Stimulated activated effector memory CD8-positive, alpha-beta T cell treated with anti-CD3 and anti-CD28 coated beads, Interleukin-12 subunit alpha, Interleukin-12 subunit beta, amount 100 ng/mL, for 72 hours (primary cell): ENCODE measurements around the gene BRIP1.
"Not testable (repeated sequence)": the region's sequence is repeated elsewhere in the genome, so short reads cannot be mapped to it uniquely, and the experiment has no call there.

Experiments used
- ATAC-seq: fragments of 150-1000 bp; cut with Tn5 transposase; 2 replicates; pipeline ENCODE4 v1.10.0; 2021
- DNase-seq, 2 donors: peaks; one replicate each; pipeline ENCODE4 v3.0.0; 2021 to 2022; ENCODE audit warnings: low spot score in 2 of 2
- H3K27ac Mint-ChIP-seq: one replicate; pipeline ENCODE4 v1.8.0; 2022; ENCODE audit warnings: mild to moderate bottlenecking, mixed read lengths
- H3K36me3 Mint-ChIP-seq: one replicate; pipeline ENCODE4 v1.8.0; 2022; ENCODE audit warnings: mild to moderate bottlenecking, mixed read lengths
- H3K4me1 Mint-ChIP-seq: one replicate; pipeline ENCODE4 v1.8.0; 2022; ENCODE audit warnings: mixed read lengths
- H3K4me3 Mint-ChIP-seq: one replicate; pipeline ENCODE4 v1.8.0; 2022; ENCODE audit warnings: mild to moderate bottlenecking, mixed read lengths
- H3K9me3 Mint-ChIP-seq: one replicate; pipeline ENCODE4 v1.8.0; 2022; ENCODE audit warnings: mixed read lengths

BRIP1 gene

GRCh38 chr17:61877837-61878236 is 14.5 kb upstream of the BRIP1 start:
- H3K36me3 Mint-ChIP-seq: peaks cover 92% of the 10 kb centered on the region
- H3K4me1 Mint-ChIP-seq: peaks cover 7% of the 10 kb centered on the region
- DNase-seq: no peak
- H3K27ac Mint-ChIP-seq: no peak overlapping the region
- H3K4me3 Mint-ChIP-seq: no peak overlapping the region
- ATAC-seq: no peak
- no peaks in the 10 kb centered on the region for H3K9me3 Mint-ChIP-seq

DNA sequence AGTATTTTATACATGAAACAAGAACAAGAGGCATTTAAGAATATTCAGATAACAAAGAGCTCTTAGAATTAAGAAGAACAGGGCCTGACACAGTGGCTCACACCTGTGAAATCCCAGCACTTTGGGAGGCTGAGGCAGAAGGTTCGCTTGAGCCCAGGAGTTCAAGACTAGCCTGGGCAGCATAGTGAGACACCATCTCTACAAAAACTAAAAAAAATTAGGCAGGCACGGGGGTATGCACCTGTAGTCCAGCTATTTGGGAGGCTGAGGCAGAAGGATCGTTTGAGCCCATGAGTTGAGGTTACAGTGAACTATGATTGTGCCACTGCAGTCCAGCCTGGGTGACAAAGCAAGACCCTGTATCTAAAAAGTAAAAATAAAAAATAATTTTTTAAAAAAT is 12.5 kb upstream of the BRIP1 start:
- Mint-ChIP-seq H3K4me3 (no peak overlapping the region), H3K4me1 (peaks cover 7% of the 10 kb centered on the region), H3K27ac (peak overlapping the region; percentile 57), H3K36me3 (peaks cover 91% of the 10 kb centered on the region), H3K9me3 (no peaks in the 10 kb centered on the region)
- no peak for DNase-seq
- ATAC-seq: no peak

DNA sequence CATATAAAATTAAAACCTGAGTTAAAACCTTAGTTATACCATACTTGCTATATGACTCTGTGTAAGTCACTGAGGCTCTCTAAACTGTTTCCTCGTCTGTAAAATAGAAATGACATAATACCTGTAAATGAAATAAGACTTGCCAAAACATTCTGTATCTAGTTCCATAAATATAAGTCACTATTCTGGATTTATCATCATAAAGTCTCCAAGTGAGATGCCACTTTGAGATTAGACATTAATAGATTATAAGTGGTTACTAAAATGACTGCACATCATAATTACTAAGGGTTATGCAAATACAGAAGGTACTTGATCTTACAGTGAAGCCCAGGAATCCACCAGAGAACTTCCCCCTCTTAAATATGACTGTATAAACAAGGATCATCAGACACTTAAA is 12.0 kb upstream of the BRIP1 start:
- Mint-ChIP-seq H3K36me3 (peaks cover 91% of the 10 kb centered on the region), H3K27ac (peak overlapping the region; percentile 57), H3K4me1 (peaks cover 7% of the 10 kb centered on the region), H3K4me3 (no peak overlapping the region), H3K9me3 (no peaks in the 10 kb centered on the region)
- DNase-seq: no peak
- peak; percentile 74 for ATAC-seq

GRCh38 chr17:61874075-61874474 is 10.7 kb upstream of the BRIP1 start:
- peak overlapping the region; percentile 1 for H3K27ac Mint-ChIP-seq
- DNase-seq: no peak
- peaks cover 7% of the 10 kb centered on the region for H3K4me1 Mint-ChIP-seq
- H3K36me3 Mint-ChIP-seq: peaks cover 91% of the 10 kb centered on the region
- no peak for ATAC-seq
- H3K9me3 Mint-ChIP-seq: no peaks in the 10 kb centered on the region
- no peak overlapping the region for H3K4me3 Mint-ChIP-seq

GRCh38 chr17:61872099-61872498 is 8.8 kb upstream of the BRIP1 start:
- H3K9me3 Mint-ChIP-seq: no peaks in the 10 kb centered on the region
- peaks cover 7% of the 10 kb centered on the region for H3K4me1 Mint-ChIP-seq
- DNase-seq (no peak), ATAC-seq (no peak)
- no peak overlapping the region for H3K4me3 Mint-ChIP-seq
- H3K27ac Mint-ChIP-seq: no peak overlapping the region
- peaks cover 84% of the 10 kb centered on the region for H3K36me3 Mint-ChIP-seq

- H3K4me3 Mint-ChIP-seq: no peak overlapping the region
- ATAC-seq: no peak
Measured at GRCh38 chr17:61869138-61869537, 5.8 kb upstream of the BRIP1 start.

GRCh38 chr17:61868074-61868473 is 4.7 kb upstream of the BRIP1 start:
- no peak overlapping the region for H3K27ac Mint-ChIP-seq
- H3K36me3 Mint-ChIP-seq: peaks cover 53% of the 10 kb centered on the region
- no peaks in the 10 kb centered on the region for H3K9me3 Mint-ChIP-seq
- no peak overlapping the region for H3K4me3 Mint-ChIP-seq
- ATAC-seq (no peak), DNase-seq (no peak)
- peaks cover under 1% of the 10 kb centered on the region for H3K4me1 Mint-ChIP-seq

More at GRCh38 chr17:61869138-61869537, 5.8 kb upstream of the BRIP1 start:
- Mint-ChIP-seq H3K36me3 (peaks cover 61% of the 10 kb centered on the region), H3K27ac (no peak overlapping the region), H3K9me3 (no peaks in the 10 kb centered on the region), H3K4me1 (peaks cover 7% of the 10 kb centered on the region)
- DNase-seq: no peak

GRCh38 chr17:61867033-61867432 is 3.7 kb upstream of the BRIP1 start:
- ATAC-seq (no peak), DNase-seq (no peak)
- Mint-ChIP-seq H3K4me1 (peaks cover 11% of the 10 kb centered on the region), H3K27ac (peak overlapping the region; percentile 12), H3K4me3 (no peak overlapping the region), H3K36me3 (peaks cover 49% of the 10 kb centered on the region), H3K9me3 (no peaks in the 10 kb centered on the region)

DNA sequence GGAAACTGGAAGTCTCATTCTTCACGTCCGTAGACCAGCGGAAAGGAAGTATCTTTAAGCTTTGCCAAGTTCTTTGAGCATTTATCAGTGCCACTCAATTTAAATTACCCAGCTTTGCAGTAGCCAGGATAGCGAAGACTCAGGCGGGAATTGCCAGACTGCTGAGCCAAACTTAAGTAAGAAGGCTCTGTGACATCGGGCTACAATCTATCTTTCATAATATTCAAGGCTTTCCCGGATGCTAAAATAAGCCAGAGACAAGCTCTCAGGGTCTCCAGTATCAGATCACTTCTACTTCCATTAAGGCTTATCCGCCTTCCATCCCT is 436 bp upstream of the BRIP1 start:
- H3K4me1 Mint-ChIP-seq: peaks cover 18% of the 10 kb centered on the region
- no peaks in the 10 kb centered on the region for H3K9me3 Mint-ChIP-seq
- peak overlapping the region; percentile 94 for H3K4me3 Mint-ChIP-seq
- peak overlapping the region; percentile 96 for H3K27ac Mint-ChIP-seq
- H3K36me3 Mint-ChIP-seq: peaks cover 26% of the 10 kb centered on the region
- DNase-seq (no peak), ATAC-seq (peak; percentile 6)

- Mint-ChIP-seq H3K36me3 (peaks cover 22% of the 10 kb centered on the region), H3K4me1 (peaks cover 18% of the 10 kb centered on the region), H3K9me3 (no peaks in the 10 kb centered on the region), H3K27ac (peak overlapping the region; percentile 96), H3K4me3 (peak overlapping the region; percentile 94)
- DNase-seq: no peak
- ATAC-seq: no peak
Measured at GRCh38 chr17:61862105-61862574, 1.2 kb downstream of the BRIP1 start.

- not testable (repeated sequence) for H3K4me3 Mint-ChIP-seq, H3K27ac Mint-ChIP-seq, ATAC-seq, DNase-seq, H3K9me3 Mint-ChIP-seq
- H3K36me3 Mint-ChIP-seq: peaks cover 15% of the 10 kb centered on the region
- H3K4me1 Mint-ChIP-seq: peaks cover 18% of the 10 kb centered on the region
Measured at GRCh38 chr17:61860397-61860796, 2.9 kb downstream of the BRIP1 start.

- H3K9me3 Mint-ChIP-seq: no peaks in the 10 kb centered on the region
- no peak for ATAC-seq
- peaks cover 42% of the 10 kb centered on the region for H3K36me3 Mint-ChIP-seq
- no peak overlapping the region for H3K4me3 Mint-ChIP-seq
- no peak for DNase-seq
- H3K27ac Mint-ChIP-seq: no peak overlapping the region
- H3K4me1 Mint-ChIP-seq: no peaks in the 10 kb centered on the region
Measured at GRCh38 chr17:61856035-61856434, 7.3 kb downstream of the BRIP1 start.

DNA sequence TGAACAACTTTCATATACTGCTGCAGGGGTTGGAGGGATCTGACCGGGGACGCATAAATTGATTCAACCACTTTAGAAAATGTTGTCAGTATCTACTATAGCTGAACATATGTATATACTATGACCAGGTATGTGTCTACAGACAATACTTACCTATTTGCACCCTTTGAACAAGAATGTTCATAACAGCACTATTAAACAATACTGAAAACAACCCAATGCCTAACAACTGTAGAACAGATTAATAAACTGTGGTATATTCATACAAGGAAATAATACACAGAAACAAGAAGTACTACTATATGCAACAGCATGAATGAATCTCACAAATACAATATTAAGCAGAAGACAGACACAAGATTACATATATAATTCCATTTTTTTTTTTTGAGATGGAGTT is 10.5 kb downstream of the BRIP1 start:
- no peak overlapping the region for H3K27ac Mint-ChIP-seq
- no peak for ATAC-seq
- no peaks in the 10 kb centered on the region for H3K9me3 Mint-ChIP-seq

GRCh38 chr17:61849674-61850073 is 13.7 kb downstream of the BRIP1 start:
- no peak overlapping the region for H3K27ac Mint-ChIP-seq

More for the DNA sequence above, 10.5 kb downstream of the BRIP1 start:
- no peak overlapping the region for H3K4me3 Mint-ChIP-seq
- H3K4me1 Mint-ChIP-seq: no peaks in the 10 kb centered on the region
- H3K36me3 Mint-ChIP-seq: peaks cover 37% of the 10 kb centered on the region
- DNase-seq: no peak

DNA sequence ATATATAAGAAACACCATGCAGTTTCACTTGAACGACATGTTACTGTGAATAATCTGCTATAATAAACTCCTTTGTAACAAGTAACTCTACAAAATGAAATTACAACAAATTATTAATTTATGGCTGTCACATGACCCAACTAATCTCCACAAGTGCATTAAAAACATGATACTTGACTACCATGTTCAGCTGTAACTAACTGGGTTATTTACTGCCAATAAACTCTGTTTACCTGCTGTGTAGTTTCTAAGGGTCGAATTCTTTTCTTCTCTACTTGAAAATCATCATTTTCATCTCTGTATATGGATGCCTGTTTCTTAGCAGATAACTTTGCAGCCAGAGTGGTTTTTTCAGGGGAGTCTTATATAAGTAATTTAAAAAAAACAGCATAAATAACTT is 14.4 kb downstream of the BRIP1 start:
- H3K4me1 Mint-ChIP-seq: no peaks in the 10 kb centered on the region

More at GRCh38 chr17:61849674-61850073, 13.7 kb downstream of the BRIP1 start:
- ATAC-seq (no peak), DNase-seq (no peak)
- H3K36me3 Mint-ChIP-seq: peaks cover 56% of the 10 kb centered on the region
- no peaks in the 10 kb centered on the region for H3K4me1 Mint-ChIP-seq
- no peak overlapping the region for H3K4me3 Mint-ChIP-seq
- H3K9me3 Mint-ChIP-seq: no peaks in the 10 kb centered on the region

DNA sequence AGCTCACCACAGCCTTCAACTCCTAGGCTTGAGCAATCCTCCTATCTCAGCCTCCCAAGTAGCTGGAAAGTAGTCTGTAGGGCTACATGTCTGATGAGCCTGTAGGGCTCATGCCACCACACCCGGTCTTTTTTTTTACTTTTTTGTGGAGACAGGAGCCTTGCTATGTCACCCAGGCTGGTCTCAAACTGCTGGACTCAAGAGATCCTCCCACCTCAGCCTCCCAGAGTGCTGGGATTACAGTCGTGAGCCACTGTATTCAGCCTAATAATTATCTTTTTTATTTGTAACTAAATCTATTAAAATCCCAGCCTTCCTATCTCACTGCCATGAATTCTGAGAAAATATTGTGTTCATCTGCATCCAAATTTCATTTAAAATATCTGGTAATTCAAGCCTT is 15.1 kb downstream of the BRIP1 start:
- no peak for ATAC-seq
- no peaks in the 10 kb centered on the region for H3K9me3 Mint-ChIP-seq
- no peak overlapping the region for H3K4me3 Mint-ChIP-seq
- DNase-seq: no peak
- H3K36me3 Mint-ChIP-seq: peaks cover 45% of the 10 kb centered on the region
- H3K4me1 Mint-ChIP-seq: no peaks in the 10 kb centered on the region
- H3K27ac Mint-ChIP-seq: no peak overlapping the region

More for the DNA sequence above, 14.4 kb downstream of the BRIP1 start:
- Mint-ChIP-seq H3K27ac (no peak overlapping the region), H3K9me3 (no peaks in the 10 kb centered on the region), H3K4me3 (no peak overlapping the region), H3K36me3 (peaks cover 51% of the 10 kb centered on the region)
- DNase-seq (no peak), ATAC-seq (no peak)

DNA sequence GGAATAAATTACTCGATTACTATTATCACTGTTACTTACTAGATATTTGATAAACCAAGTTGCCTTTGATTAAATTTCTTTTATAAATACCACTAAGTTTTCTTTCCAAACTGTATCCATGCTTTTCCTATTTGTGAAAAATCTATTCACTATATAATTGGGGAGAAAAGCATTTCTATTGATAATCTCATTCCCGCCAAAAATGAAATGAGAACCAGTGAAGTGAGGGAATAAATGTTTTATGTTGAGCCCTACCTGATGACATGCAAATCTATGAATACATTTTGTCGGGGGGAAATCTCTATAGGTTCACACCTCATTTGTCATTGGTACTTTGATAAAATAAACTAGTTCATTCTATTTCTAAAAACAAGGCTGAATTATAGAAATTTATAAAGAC is 15.7 kb downstream of the BRIP1 start:
- Mint-ChIP-seq H3K36me3 (peaks cover 39% of the 10 kb centered on the region), H3K27ac (no peak overlapping the region), H3K4me3 (no peak overlapping the region), H3K4me1 (no peaks in the 10 kb centered on the region), H3K9me3 (no peaks in the 10 kb centered on the region)
- DNase-seq (no peak), ATAC-seq (no peak)
